HG03103 (cell line): ENCODE results near the gene NOTO.
A peak's percentile ranks its signal among the peaks of the same experiment; 100 is the strongest.
"Not testable (repeated sequence)": the region's sequence is repeated elsewhere in the genome, so short reads cannot be mapped to it uniquely, and the experiment has no call there.

Experiments
- ATAC-seq: cut with Tn5 transposase; IDR thresholded peaks from one replicate; pipeline ENCODE4 v1.9.1; 2021; ENCODE audit warnings: low read depth; ENCODE audit not compliant: unreplicated experiment

NOTO gene, protein sequence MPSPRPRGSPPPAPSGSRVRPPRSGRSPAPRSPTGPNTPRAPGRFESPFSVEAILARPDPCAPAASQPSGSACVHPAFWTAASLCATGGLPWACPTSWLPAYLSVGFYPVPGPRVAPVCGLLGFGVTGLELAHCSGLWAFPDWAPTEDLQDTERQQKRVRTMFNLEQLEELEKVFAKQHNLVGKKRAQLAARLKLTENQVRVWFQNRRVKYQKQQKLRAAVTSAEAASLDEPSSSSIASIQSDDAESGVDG

DNA sequence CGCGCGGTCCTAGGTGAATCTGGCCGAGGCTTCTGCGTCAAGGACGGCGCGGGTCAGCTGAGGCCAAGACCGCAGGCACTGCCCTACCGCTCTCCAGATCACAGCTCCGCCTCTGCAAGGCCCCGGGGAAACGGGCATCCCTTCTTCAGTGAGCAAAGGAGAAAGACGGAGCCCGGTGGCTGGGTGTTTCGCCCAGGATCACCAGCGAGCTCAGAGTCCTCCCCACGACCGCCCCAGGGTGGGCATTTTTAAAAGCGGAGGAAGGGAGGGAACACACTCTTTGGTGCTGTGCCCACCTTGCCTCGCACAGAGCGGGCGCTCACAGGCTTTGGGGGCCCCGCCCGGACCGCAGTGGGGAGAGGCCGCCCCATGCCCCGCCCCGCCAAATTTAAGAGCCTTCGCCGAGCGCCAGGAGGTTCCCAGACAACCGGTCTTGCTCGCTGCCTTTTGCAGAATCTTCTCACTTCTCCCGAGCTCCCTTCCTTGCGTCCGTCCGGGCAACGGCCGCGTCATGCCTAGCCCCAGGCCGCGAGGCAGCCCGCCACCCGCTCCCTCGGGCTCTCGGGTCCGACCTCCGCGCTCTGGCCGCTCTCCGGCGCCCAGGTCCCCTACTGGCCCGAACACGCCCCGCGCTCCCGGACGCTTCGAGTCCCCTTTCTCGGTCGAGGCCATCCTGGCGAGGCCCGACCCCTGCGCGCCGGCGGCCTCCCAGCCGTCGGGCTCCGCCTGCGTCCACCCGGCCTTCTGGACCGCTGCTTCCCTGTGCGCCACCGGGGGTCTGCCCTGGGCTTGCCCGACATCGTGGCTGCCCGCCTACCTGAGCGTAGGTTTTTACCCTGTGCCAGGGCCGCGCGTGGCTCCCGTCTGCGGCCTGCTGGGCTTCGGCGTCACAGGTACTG lies at the start of gene NOTO:
Gene NOTO, plus strand, starts transcription at position 419 of the 899 bp plus-strand sequence. Its CDS starts 93 bp downstream, at position 512.
- no peak for ATAC-seq

DNA sequence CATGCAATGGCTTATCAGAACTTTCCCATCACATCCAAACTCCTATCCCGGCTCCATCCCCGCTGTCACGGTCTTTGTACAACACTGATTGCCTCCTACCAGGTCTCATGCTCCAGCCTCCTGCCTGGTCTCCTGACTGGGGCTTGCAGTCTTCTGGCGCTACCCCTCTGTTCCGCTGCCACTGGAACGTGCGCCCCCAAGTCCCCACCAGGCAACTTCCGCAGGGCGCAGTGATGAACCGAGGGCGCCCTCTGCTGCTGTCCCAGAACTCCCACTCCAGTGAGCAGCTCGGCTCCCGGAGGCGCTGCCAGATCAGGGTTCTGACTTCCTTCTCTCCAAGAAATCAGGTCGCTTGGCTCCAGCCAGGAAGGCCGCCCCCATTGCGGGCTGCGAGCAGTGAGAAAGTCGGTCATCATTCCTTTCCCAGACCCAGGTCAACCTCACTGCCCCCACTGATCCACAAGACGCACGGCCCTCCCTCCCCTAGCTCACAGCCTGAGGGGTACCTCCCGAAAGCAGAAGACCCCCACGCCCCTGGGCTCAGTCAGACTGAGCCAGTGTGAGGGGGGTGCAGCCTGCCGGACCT lies 45.7 kb upstream of the NOTO start:
- ATAC-seq = no peak

DNA sequence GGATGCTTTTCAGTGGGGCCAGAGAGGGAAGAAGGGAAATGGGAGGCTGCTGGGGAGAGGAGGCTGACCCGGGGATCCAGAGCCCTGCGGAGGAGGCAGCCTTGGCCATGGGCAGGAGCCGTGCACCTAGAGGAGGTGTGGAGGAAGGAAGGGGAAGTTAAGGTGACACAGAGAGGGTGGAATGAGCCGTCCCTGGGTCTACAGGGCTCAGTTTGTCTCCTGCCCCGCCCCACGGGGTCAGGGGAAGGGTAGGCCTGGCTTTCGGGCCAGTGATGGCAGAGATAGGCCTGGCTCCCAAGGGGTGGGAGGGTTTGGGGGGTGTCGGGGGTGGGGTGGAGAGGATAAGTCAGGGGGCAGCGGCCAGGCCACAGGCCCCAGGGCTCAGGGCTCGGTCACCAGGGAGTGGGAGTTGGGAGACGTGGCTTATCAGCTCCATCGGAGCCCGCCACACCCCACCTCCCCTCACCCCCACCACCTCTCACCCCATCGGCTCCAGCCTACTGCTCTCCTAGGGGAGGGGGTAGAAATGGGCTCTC lies 39.5 kb upstream of the NOTO start:
- ATAC-seq = no peak

DNA sequence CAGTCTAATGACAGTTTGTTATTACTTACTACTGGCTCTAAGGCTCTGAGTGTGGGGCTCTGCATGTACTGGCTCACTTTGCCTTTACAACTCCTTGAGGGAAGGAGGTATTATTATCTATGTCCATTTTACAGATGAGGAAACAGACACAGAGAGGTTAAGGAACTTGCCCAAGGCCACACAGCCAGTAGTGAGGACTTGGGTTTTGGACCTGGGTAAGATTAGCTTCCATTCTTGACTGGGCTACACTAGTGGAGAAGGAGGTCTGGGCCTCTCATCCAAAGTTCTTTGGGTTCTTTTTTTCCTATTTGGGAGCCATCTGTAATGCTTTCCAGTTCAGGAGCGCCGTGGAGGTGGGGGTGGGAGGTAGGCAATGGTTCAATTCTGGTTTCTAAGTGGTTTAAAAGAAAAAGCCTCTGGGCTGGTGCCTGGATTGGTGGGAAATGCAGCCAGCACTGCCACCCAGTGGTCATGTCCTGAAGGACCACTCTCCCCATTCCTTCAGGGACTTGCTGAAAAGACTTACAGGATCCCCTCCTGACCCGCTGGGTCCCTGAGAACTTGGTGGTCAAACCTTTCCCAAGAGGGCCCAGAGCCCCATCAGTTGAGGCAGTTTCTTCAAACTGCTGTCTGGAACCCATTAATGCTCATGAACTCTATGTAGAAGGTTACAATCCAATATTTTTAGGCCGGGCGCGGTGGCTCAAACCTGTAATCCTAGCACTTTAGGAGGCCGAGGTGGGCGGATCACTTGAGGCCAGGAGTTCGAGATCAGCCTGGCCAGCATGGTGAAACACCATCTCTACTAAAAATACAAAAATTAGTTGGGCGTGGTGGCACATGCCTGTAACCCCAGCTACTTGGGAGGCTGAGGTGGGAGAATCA lies 38.6 kb upstream of the NOTO start:
- ATAC-seq = peak; percentile 83

DNA sequence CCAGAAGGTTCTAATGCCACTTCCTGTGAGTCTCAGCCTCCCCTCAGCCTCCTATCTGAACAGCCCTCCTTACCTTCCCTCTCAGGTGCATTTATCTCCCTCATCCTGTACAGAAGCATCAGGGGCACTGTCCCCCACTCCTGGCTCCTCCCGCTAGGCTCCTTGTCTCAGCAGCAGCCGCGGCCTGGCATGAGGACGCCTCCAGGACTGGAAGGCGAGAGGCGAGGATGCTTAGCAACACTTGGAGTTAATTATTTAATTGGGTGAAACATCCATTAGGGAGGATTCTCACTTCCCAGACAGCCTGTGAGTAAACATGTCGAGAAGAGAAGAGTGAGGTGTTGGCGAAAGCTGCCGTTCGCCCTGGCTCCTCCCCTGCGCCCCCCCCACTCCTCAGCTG lies 36.4 kb upstream of the NOTO start:
- not testable (repeated sequence) for ATAC-seq

DNA sequence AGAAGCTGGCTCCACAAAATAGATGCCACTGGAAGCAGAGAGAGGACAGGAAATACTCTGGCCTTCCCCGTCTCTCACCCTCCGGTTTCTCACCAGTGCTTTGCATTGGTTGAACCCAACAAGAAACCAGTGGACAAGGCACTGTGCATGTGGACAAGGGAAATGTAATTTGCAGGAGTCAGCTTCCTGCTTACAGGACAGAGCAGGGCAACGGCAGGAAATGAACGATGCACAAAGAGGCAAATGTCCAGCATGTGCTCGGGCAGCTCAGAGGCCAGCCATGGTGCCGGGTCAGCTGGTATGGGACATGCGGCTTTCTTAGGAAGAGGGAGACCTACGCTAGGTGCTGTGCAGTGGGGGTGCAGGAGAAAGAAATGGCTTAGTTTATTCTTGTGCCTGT lies 35.6 kb upstream of the NOTO start:
- ATAC-seq = not testable (repeated sequence)

DNA sequence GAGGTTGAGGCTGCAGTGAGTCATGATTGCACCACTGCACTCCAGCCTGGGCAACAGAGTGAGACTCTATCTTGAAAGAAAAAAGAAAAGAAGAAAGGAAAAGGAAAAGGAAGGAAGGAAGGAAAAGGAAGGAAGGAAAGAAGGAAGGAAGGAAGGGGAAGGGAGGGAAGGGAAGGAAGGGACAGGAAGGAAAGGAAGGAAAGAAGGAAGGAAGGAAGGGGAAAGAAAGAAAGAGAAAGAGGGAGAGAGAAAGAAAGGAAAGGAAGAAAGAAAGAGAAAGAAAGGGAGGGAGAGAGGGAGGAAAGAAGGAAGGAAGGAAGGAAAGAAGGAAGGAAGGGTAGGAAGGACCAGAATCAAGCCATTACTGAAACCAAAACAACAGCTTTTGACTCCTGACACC lies 34.0 kb upstream of the NOTO start:
- not testable (repeated sequence) for ATAC-seq

DNA sequence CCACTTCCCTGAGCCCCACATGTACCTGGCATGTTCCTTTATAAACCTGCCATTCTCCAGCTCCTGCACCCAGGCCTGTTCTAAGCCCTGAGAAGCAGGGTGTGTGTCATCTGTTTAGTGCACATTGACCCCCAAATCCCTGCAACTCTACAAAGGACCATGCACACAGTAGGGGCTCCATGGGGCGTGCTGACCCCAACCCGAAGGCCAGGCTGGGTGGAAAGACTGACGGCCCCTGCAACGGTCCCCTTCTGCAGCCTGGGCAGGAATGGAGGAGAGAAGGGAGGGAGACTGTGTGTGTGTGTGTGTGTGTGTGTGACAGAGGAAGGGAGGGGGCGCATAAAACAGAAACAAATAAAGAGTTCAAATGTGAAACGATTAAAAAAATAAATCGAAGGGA lies 32.0 kb upstream of the NOTO start:
- not testable (repeated sequence) for ATAC-seq

DNA sequence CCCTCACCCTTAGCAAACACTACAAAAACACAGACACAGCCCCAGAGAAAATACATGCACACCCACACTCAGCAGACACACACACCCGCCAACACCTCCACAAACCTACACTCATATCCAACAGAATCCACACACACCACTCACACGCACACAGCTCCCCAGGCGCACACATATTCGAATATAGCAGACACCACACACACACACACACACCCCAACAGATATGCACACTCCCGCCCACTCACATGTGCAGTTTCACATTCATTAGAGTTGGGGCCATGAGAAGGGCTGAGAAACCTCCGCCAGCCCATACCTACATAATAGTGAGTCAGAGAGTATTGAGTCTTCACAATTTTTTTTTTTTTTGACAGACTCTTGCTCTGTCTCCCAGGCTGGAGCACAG lies 29.4 kb upstream of the NOTO start:
- no peak for ATAC-seq

DNA sequence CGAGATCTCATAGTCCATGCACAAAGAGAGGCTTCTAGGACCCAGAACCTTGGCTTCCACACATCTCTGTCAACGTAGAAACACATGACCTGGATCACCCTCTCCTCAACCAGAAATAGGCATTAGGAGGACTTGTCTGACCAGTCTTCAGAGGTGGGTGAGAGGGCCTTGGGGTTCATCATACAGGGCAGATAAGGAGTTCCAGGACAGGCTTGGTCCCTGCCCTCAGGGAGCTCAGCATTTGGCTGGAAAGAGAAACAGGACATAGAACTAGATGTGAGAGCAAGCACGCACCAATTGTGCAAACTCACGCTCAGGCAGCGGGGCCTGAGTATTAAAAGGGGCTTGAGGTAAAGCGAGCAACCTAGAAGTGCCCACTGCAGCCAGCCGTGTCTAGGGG lies 28.6 kb upstream of the NOTO start:
- ATAC-seq = no peak

DNA sequence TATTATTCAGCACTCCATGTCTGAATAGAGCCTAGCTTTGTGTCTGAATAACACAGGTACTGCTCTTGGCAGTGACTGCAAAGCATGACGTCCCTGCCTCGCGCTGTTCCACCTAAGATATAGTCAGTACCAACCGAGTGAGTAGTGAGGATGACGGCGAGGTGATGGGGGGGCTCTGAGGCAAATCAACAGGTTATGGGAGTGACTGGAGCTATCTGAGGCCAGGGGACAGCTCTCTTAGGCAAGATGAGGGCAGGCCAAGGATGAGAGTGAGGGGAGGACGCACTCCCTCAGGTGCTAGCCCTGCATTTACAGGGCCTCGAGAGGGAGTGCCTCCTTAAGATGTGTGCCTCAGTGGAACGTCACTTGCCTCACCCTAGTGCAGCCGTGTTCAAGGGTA lies 28.1 kb upstream of the NOTO start:
- no peak for ATAC-seq

DNA sequence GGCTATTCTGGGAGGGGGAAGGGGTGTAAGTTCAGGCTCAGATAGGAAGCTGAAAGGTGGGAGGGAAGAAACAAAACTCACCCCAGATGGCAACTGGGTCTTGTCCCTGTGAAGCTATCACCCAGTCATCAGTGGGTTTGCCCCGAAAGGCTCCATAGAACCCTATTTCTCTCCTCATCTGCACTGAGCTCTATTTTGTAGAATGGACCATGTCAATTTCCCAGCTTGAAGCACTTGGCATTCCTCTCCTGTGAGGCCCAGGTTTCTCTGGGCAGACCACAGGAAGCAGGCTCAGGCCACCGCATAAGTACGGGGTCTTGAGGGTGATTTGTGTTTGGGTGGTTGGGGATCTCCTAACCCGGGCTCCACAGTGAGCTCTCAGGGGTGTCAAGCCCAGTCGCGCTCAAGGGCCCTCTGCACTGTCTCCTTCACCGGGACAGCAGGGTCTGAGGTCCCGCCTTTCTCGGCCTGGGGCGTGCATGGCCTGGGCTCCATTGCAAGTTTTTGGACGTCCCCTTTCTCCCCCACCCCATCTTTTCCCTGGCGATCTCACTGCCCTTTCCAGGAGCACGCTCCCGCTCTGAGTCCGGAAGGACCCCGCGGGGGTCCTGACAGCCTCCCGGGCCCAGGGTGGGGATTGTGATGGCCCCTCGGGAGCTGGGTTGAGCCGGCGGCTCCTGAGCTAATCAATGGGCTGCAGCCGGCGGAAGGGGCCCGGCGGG lies 27.3 kb upstream of the NOTO start:
- ATAC-seq = no peak

DNA sequence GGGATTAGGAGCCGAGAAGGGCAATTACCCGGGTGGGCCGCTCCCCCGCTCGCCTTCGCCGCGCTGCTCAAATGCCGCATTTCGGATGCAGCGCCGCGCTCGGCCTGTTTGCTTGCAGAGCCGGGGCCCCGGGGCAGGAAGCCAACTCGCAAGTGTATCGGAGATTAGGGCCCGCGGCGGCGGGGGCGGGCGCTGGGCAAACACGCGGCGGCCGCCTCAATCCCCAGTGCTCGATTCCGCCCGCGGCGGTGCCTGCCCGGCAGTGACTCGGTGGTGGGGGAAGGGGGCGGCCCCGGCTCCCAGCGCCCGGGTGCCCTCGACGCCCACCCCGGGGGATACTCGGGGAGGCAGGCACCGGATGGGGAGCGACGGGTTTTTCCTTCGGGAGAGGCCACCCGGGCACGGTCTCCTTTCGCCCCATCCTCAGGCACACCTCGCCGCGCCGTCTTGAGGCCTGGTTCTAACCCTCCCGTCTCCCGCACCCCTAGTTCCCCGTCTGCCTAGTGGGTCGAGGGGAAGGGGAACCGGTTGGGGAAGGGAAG lies 26.6 kb upstream of the NOTO start:
- ATAC-seq = no peak

DNA sequence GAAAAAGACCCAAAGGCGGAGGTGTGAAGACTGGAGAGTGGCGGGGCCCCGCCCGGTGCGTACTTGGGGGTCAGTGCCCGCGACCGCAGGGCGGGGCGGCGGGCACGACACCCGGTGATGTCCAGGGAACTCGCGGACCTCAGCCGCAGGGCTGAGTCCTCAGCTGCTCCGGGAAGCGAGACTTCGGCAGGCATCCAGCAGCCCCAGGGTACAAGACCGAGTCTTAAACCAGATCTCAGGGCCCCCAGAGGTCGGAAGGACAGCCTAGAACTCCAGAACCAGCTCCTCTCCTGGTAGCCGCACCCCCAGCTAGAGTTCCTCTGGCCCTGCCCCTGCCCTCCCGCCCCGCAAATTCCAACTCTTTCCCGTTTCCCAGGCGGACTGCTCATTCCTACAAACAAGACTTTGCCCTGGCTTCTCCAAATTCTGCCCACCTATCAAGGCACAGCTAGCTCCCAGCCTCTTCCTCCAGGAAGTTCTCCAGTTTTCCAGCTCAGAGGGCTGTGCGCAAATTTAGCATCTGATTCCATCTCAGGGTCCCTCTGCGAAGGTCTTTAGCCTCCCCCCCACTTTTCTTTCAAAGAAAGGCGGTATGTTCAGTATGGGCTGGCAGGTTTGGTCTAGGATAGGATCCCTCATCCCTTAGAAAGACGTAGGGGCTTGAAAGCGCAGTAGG lies 26.0 kb upstream of the NOTO start:
- no peak for ATAC-seq

DNA sequence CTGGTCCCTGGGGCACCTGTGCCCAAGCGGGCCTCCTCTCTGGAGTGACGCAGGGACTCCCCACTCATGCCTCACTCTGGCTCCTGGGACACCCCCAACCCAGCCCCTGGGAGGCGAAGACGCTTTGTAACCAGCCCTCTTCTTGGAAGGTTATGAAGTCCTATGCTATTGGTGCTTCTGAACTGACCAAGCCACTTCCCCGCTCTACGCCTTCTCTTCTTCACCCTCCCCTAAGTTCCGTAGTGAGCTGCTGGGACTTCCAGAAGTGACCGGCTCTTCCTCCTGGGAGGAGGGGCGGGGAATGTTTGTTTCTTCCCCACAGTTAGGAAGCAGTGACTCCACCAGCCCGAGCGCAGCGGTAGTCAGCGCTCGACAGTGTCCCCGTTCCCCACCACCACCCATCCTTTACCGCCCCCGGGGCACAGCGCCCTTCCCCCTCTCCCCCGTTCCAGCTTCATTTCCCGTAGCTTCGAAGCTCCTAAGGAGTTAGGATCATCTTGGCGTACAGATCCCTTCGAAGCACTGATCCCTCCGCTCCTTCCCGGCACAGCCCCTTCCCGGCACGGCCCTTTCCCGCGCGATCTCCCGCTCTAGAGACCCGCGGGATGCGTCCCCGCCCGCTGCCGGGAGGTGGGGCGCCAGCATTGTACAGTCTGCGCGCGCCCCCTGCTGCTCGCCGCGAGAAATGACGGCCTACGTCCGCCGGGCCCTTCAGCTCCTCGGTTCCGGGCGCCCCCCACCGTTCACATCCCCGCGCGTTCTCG lies 25.3 kb upstream of the NOTO start:
- ATAC-seq = peak; percentile 84

DNA sequence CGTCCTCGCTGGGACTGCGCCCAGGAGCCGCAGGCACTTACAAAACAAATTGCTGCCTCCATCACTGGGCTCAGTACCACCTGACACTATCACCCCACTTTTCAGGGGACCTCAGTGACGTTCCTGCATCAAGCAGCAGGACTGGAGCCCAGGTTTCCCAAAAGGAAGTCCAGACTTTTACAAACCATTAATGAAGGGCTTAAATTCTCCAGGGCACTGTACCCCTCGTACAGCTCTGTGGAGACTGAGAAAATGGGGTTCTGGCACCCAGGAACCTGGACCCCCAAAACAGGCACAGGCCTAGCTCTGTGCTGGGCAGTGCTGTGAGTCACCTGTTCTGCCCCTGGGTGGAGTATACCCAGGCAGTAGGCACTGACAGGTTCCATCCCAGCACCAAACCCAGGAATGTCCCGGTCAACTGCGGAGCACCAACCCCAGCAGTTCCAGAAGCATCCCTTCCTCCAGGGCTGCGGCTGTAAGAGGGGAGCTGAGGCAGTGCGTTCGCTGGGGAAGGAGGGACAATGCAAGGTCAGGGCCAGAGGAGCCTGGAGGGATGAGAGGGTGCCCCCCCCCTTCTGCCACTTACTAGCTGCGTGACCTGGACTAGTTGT lies 24.6 kb upstream of the NOTO start:
- no peak for ATAC-seq

DNA sequence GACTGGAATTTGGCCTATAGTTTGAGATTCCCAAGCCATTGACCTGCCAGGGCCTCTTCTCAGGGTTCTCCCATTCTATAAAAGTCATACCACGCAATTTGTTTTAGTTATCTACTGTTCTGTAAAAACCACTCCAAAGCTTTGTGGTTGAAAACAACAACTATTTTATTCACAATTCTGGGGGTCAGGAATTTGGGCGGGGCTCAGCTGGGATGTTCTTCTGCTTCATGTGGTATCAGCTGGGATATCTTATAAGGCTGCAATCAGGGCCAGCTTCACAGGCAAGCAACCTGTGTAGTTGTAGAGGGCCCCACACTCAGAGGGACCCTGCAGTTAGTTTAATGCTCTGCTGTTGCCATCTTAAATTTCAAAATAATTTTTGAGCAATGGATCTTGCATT lies 16.4 kb upstream of the NOTO start:
- ATAC-seq = no peak

DNA sequence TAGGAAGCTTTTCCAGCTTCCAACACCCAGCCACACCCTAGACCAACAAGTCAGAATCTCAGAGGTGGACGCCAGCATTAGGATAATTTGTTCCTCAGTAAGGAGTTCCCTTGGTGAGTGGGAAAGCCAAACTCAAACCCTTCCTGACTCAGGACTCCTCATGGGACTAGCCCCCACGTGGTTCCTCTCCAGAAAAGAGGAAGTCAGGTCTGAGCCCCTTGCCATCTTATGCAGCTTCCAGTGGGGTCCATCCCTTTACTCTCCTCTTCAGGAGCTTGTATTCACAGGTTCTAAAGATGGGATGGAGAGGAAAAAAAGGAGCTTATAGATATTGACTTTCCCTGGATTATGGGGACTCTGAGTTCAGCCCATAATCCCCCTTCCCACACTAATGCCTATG lies 14.8 kb upstream of the NOTO start:
- no peak for ATAC-seq
